Mesendoderm (in vitro differentiated cells): ENCODE measurements around the gene NPSR1.

Experiments
- DNase-seq: peaks from one replicate; pipeline ENCODE4 v3.0.0; 2013
- H2AK5ac ChIP-seq: 2 replicates; pipeline ENCODE4 v1.6.1; 2013; ENCODE audit warnings: low read length, inconsistent platforms
- H2BK120ac ChIP-seq: 2 replicates; pipeline ENCODE4 v1.6.1; 2013; ENCODE audit warnings: low read depth, mild to moderate bottlenecking, low read length, moderate library complexity, mixed read lengths
- H2BK15ac ChIP-seq: replicated peaks from 2 replicates; pipeline ENCODE4 v1.6.1; 2013; ENCODE audit warnings: low read depth, mild to moderate bottlenecking, moderate library complexity
- H2BK5ac ChIP-seq: 2 replicates; pipeline ENCODE4 v1.6.1; 2013; ENCODE audit warnings: low read length, inconsistent platforms
- H3K18ac ChIP-seq: 2 replicates; pipeline ENCODE4 v1.6.1; 2013; ENCODE audit warnings: mild to moderate bottlenecking, low read length, mixed read lengths
- H3K23ac ChIP-seq: one replicate; pipeline ENCODE4 v1.6.1; 2013; ENCODE audit warnings: low read length
- H3K27ac ChIP-seq: 2 replicates; pipeline ENCODE4 v1.5.1; 2013; ENCODE audit warnings: low read depth, mild to moderate bottlenecking, inconsistent platforms, low read length, moderate library complexity
- H3K27me3 ChIP-seq: 2 replicates; pipeline ENCODE4 v1.6.1; 2013; ENCODE audit warnings: low read length, control low read depth, mild to moderate bottlenecking, inconsistent platforms; ENCODE audit not compliant: insufficient read depth, poor library complexity
- H3K36me3 ChIP-seq: 2 replicates; pipeline ENCODE4 v1.6.1; 2013; ENCODE audit warnings: low read length, inconsistent platforms; ENCODE audit not compliant: control insufficient read depth, insufficient read depth
- H3K4ac ChIP-seq: one replicate; pipeline ENCODE4 v1.6.1; 2013; ENCODE audit warnings: low read depth, mild to moderate bottlenecking, low read length, moderate library complexity
- H3K4me1 ChIP-seq: 2 replicates; pipeline ENCODE4 v1.6.1; 2013; ENCODE audit warnings: low read depth, low read length, inconsistent platforms; ENCODE audit not compliant: control insufficient read depth
- H3K4me2 ChIP-seq: 2 replicates; pipeline ENCODE4 v1.6.1; 2013; ENCODE audit warnings: low read length
- H3K4me3 ChIP-seq: 2 replicates; pipeline ENCODE4 v1.5.1; 2013; ENCODE audit warnings: mild to moderate bottlenecking, low read length
- H3K56ac ChIP-seq: one replicate; pipeline ENCODE4 v1.6.1; 2013; ENCODE audit warnings: low read length
- H3K79me1 ChIP-seq: 2 replicates; pipeline ENCODE4 v1.6.1; 2013; ENCODE audit warnings: low read length, inconsistent platforms
- H3K79me2 ChIP-seq: 2 replicates; pipeline ENCODE4 v1.6.1; 2013; ENCODE audit warnings: mild to moderate bottlenecking, low read length; ENCODE audit not compliant: control insufficient read depth, insufficient read depth
- H3K9ac ChIP-seq: 2 replicates; pipeline ENCODE4 v1.6.1; 2013; ENCODE audit warnings: low read length, inconsistent platforms
- H4K5ac ChIP-seq: one replicate; pipeline ENCODE4 v1.6.1; 2013; ENCODE audit warnings: low read length
- H4K8ac ChIP-seq: one replicate; pipeline ENCODE4 v1.6.1; 2013; ENCODE audit warnings: low read depth, mild to moderate bottlenecking, control low read depth, low read length, moderate library complexity
- WGBS: extraction: QIAGEN DNeasy Blood & Tissue Kit; methylation state at CpG from one replicate; pipeline ENCODE4 v1.1.7; 2013; ENCODE audit warnings: low lambda C conversion rate, missing lambda C conversion rate; ENCODE audit not compliant: insufficient coverage; ENCODE audit errors: extremely low coverage; 5-methylcytosine and 5-hydroxymethylcytosine counted together

The NPSR1 gene

DNA sequence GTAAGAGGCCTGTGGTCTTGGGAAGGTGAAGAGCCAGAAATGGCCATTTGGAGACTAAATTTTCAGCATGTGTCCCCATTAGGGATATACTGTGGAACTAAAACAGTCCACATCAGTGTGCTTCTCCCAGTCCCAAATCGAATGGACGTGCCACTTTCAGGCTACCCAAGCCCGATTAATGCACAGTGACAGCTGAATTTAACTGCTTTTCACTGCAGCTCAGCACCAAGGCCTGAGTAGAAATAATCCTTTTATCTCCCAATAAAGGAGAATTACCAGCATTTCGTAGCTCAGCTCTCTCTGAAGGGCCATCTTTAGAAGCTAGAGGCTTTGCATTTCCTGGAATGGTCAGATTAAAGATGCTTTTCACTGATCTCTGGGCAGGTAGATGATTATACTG, 183.3 kb downstream of the NPSR1 start:
- Histone ChIP-seq H3K4me2 (no peak overlapping the region), H2BK5ac (no peak overlapping the region), H3K9ac (no peak overlapping the region), H3K36me3 (no peaks in the 10 kb centered on the region), H3K4me1 (peaks cover 19% of the 10 kb centered on the region), H4K8ac (no peak overlapping the region), H2BK15ac (no peak overlapping the region), H3K79me2 (no peaks in the 10 kb centered on the region), H3K79me1 (no peaks in the 10 kb centered on the region), H3K18ac (no peak overlapping the region), H3K4me3 (no peak overlapping the region), H3K27ac (no peak overlapping the region), H3K56ac (no peak overlapping the region), H2AK5ac (no peak overlapping the region), H2BK120ac (no peak overlapping the region), H3K4ac (no peak overlapping the region), H4K5ac (no peak overlapping the region), H3K23ac (no peak overlapping the region), H3K27me3 (no peaks in the 10 kb centered on the region)
- no peak for DNase-seq
- no CpG with 5 or more reads among the region's 4 CpGs for WGBS

DNA sequence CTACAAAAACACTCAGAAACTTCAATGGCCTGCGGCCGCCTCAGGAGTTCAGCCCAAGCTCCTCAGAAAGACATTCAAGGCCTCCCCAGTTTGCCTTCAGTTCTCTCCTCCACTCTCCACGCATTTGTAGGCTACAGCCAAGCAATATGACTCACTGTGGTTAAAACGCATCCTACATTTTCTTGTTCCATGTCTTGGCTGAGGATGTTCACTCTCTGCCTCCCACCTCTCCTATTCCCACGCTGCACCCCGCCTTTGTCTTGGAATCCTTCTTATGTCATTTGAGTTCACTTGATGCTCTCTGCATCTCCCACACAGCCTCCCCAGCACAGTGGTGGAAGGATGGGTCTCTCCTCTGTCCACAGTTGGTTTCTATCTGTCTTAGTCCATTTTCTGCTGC, 184.8 kb downstream of the NPSR1 start:
- no peak overlapping the region for H3K18ac ChIP-seq
- no peak overlapping the region for H3K56ac ChIP-seq
- no peaks in the 10 kb centered on the region for H3K79me1 ChIP-seq
- H3K9ac ChIP-seq: no peak overlapping the region
- H3K27ac ChIP-seq: no peak overlapping the region
- no peak for DNase-seq
- H3K79me2 ChIP-seq: no peaks in the 10 kb centered on the region
- H3K4me3 ChIP-seq: no peak overlapping the region
- no peak overlapping the region for H2BK5ac ChIP-seq
- no peak overlapping the region for H2BK120ac ChIP-seq
- no peak overlapping the region for H3K4me2 ChIP-seq
- no peaks in the 10 kb centered on the region for H3K36me3 ChIP-seq
- peaks cover 18% of the 10 kb centered on the region for H3K4me1 ChIP-seq
- no peaks in the 10 kb centered on the region for H3K27me3 ChIP-seq
- H4K5ac ChIP-seq: no peak overlapping the region
- no peak overlapping the region for H2AK5ac ChIP-seq
- WGBS: no CpG with 5 or more reads among the region's 6 CpGs
- no peak overlapping the region for H3K23ac ChIP-seq
- no peak overlapping the region for H3K4ac ChIP-seq
- no peak overlapping the region for H2BK15ac ChIP-seq
- H4K8ac ChIP-seq: no peak overlapping the region

DNA sequence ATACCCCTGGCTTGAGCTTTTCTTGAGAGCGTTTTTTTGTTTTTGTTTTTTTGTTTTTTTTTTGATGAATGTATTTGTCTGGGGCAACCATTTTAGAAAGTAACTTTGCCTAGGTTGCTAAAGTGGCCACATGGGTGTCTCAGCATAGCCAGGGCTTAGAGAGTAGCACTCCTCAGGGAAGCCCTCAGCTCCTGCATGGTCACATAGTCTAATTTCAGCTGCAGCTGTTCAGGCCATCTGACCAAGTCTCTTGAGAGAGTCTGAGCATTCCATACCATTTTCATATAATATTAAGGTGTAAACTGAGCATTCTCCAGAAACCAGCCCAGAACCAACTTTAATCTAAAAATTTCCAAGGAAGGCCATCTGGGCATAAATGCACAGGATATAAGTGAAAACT, 186.4 kb downstream of the NPSR1 start:
- H3K18ac ChIP-seq: no peak overlapping the region
- H2BK5ac ChIP-seq: no peak overlapping the region
- no peak overlapping the region for H3K4me2 ChIP-seq
- no CpG with 5 or more reads among the region's 1 CpG for WGBS
- no peak overlapping the region for H3K23ac ChIP-seq
- H4K5ac ChIP-seq: no peak overlapping the region
- H2BK120ac ChIP-seq: no peak overlapping the region
- no peak overlapping the region for H3K4ac ChIP-seq
- no peak overlapping the region for H3K56ac ChIP-seq
- no peak overlapping the region for H3K9ac ChIP-seq
- H2AK5ac ChIP-seq: no peak overlapping the region
- H3K4me3 ChIP-seq: no peak overlapping the region
- no peaks in the 10 kb centered on the region for H3K79me1 ChIP-seq
- H3K27me3 ChIP-seq: no peaks in the 10 kb centered on the region
- peak overlapping the region; percentile 39 for H2BK15ac ChIP-seq
- no peaks in the 10 kb centered on the region for H3K79me2 ChIP-seq
- peaks cover 14% of the 10 kb centered on the region for H3K4me1 ChIP-seq
- no peaks in the 10 kb centered on the region for H3K36me3 ChIP-seq
- H3K27ac ChIP-seq: no peak overlapping the region
- DNase-seq: no peak
- no peak overlapping the region for H4K8ac ChIP-seq

- Histone ChIP-seq H3K36me3 (no peaks in the 10 kb centered on the region), H3K56ac (no peak overlapping the region), H3K9ac (no peak overlapping the region), H2BK15ac (no peak overlapping the region), H2AK5ac (no peak overlapping the region), H3K79me1 (no peaks in the 10 kb centered on the region), H2BK120ac (no peak overlapping the region), H3K18ac (no peak overlapping the region), H3K4me2 (no peak overlapping the region), H4K5ac (no peak overlapping the region), H3K23ac (no peak overlapping the region), H3K4ac (no peak overlapping the region), H3K4me1 (peaks cover 14% of the 10 kb centered on the region), H3K27me3 (no peaks in the 10 kb centered on the region), H3K27ac (no peak overlapping the region), H3K4me3 (no peak overlapping the region), H4K8ac (no peak overlapping the region), H2BK5ac (no peak overlapping the region), H3K79me2 (no peaks in the 10 kb centered on the region)
- peak; percentile 96 for DNase-seq
- WGBS: no CpG with 5 or more reads among the region's 5 CpGs
Observed at GRCh38 chr7:34844936-34845665, 187.1 kb downstream of the NPSR1 start.

DNA sequence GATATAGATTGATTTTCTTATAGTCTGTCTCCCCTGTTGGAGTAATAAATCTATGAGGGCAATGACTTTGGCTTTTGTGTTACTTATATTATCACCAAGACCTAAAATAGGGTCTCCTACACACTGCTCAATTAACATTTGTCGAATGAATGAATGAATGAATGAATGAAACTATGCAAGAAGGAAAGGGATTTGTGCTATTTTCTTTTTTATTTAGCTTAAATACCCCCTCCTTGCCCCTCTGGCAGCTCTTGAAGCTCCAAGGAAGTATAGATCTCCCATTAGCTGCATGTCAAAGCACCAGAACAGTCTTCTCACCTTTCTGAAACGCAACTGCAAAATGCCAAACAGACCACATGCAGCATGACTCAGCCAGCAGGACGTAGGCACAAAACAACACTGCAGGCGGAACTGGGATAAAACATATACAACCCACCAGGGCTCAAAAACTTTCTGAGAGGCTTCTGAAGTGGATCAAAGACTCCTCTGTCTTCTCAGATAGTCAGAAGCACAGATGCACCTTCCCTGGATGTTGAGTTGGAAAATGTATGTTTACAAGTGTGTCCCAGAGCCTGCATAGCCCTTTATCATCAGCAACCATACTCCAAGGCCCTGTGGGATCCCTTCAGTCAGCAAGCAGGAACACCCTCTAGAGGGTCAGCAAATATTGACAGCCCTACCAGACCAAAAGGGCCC, 187.8 kb downstream of the NPSR1 start:
- no peak overlapping the region for H3K23ac ChIP-seq
- H3K9ac ChIP-seq: no peak overlapping the region
- H3K27me3 ChIP-seq: no peaks in the 10 kb centered on the region
- peaks cover 14% of the 10 kb centered on the region for H3K4me1 ChIP-seq
- DNase-seq: peak; percentile 86
- H2BK120ac ChIP-seq: no peak overlapping the region
- no peaks in the 10 kb centered on the region for H3K79me1 ChIP-seq
- no peak overlapping the region for H4K5ac ChIP-seq
- H3K36me3 ChIP-seq: no peaks in the 10 kb centered on the region
- no peak overlapping the region for H2AK5ac ChIP-seq
- H2BK15ac ChIP-seq: no peak overlapping the region
- no peak overlapping the region for H2BK5ac ChIP-seq
- no peak overlapping the region for H3K18ac ChIP-seq
- H3K56ac ChIP-seq: no peak overlapping the region
- no peak overlapping the region for H3K4ac ChIP-seq
- WGBS: no CpG with 5 or more reads among the region's 4 CpGs
- H3K4me2 ChIP-seq: no peak overlapping the region
- H3K79me2 ChIP-seq: no peaks in the 10 kb centered on the region
- H3K4me3 ChIP-seq: no peak overlapping the region
- H3K27ac ChIP-seq: no peak overlapping the region
- H4K8ac ChIP-seq: no peak overlapping the region
